Measurements from ENCODE around the gene OR2Z1.
"Not testable (repeated sequence)": the region's sequence is repeated elsewhere in the genome, so short reads cannot be mapped to it uniquely, and the experiment has no call there.

DNA sequence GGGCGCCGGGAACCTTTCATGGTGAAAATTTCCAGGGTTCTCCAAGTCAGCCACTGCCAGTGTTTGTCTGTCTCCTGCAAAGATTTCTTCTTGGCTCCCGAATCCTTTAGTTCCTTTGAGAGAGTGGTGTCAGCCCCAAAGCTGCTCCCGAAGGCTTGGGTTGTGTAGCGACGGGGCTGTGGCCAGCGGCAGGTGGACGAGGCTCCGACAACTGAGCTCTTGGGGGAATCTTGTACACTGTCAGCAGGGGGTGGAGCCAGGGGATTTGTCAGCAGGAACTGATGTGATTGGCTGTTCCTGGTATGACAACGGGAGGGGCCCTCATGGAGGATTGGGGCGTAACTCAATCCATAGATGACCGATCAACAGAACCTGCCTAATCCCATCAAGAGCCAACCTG, 52.2 kb downstream of the OR2Z1 start:
- not testable (repeated sequence) for TF ChIP-seq CTCF, POLR2AphosphoS5, POLR2A, EP300 (IDR thresholded peaks at IDR 0.05)
